Memory B cell (primary cell): Measurements from ENCODE around the gene RBM38.

ENCODE experiments used
- ATAC-seq: fragments of 150-1000 bp; cut with Tn5 transposase; 2 replicates; pipeline ENCODE4 v1.10.0; 2021; ENCODE audit warnings: low read depth, mild to moderate bottlenecking, moderate library complexity
- DNase-seq, 2 donors: peaks; one replicate each; pipeline ENCODE4 v3.0.0; 2022; ENCODE audit warnings: low spot score in 2 of 2
- H3K27ac Mint-ChIP-seq: one replicate; pipeline ENCODE4 v1.8.0; 2022; ENCODE audit warnings: mild to moderate bottlenecking, moderate library complexity, mixed read lengths
- H3K27me3 Mint-ChIP-seq: one replicate; pipeline ENCODE4 v1.8.0; 2022; ENCODE audit warnings: mixed read lengths
- H3K36me3 Mint-ChIP-seq: one replicate; pipeline ENCODE4 v1.8.0; 2022; ENCODE audit warnings: mild to moderate bottlenecking, mixed read lengths
- H3K4me1 Mint-ChIP-seq: one replicate; pipeline ENCODE4 v1.8.0; 2022; ENCODE audit warnings: mixed read lengths
- H3K4me3 Mint-ChIP-seq: one replicate; pipeline ENCODE4 v1.8.0; 2022; ENCODE audit warnings: mild to moderate bottlenecking, moderate library complexity, mixed read lengths
- H3K9me3 Mint-ChIP-seq: one replicate; pipeline ENCODE4 v1.8.0; 2022; ENCODE audit warnings: mixed read lengths

Gene RBM38

GRCh38 chr20:57391439-57392301 lies 474 bp downstream of the RBM38 start:
- DNase-seq, result peak in 1 of 2 donors; percentile 46

DNA sequence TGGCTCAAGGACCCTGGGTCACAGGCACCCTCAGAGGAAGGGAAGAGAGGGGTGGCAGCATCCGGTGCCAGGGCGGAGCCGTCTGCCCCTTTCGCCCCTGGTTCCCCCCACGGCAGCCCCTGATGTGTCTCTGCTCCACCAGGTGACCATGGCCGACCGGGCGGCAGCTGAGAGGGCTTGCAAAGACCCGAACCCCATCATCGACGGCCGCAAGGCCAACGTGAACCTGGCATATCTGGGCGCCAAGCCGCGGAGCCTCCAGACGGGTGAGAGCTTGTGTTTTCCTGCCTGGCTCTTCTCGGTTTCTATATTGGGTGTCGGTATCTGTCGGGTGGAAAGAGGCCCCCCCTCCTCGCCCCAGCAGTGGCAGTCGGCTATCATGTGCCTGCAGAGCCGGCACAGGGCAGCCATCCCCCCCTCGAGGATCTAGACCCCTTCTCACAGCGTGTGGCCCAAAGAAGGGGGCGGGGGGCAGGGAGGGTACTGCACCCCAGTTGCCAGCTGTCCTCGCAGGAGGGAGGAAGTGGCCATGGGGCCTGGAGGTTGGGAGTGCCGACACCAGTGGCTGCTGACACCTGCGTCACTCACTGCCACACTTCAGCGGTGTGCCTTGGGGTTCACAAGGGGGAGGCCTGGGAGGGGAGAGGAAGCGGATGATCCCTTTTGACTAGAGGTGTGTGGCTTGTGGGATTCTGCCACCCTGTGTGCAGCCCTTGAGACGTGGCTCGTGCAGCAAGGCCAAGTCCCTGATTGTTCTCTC lies 1.5 kb downstream of the RBM38 start:
- H3K4me3 Mint-ChIP-seq, result peak overlapping the region; percentile 92
- ATAC-seq (peak; percentile 33), DNase-seq (peak; percentile 70 to 74)
- H3K36me3 Mint-ChIP-seq, result peaks cover 30% of the 10 kb centered on the region
- H3K27ac Mint-ChIP-seq, result peak overlapping the region; percentile 98
- no peaks in the 10 kb centered on the region for H3K9me3 Mint-ChIP-seq
- peaks cover 47% of the 10 kb centered on the region for H3K4me1 Mint-ChIP-seq
- H3K27me3 Mint-ChIP-seq, result no peaks in the 10 kb centered on the region

More at GRCh38 chr20:57391439-57392301, 474 bp downstream of the RBM38 start:
- Mint-ChIP-seq H3K27ac (peak overlapping the region; percentile 98), H3K4me1 (peaks cover 38% of the 10 kb centered on the region), H3K9me3 (no peaks in the 10 kb centered on the region), H3K36me3 (peaks cover 30% of the 10 kb centered on the region), H3K4me3 (peak overlapping the region; percentile 92), H3K27me3 (no peaks in the 10 kb centered on the region)
- no peak for ATAC-seq

GRCh38 chr20:57393321-57394120 lies 2.3 kb downstream of the RBM38 start:
- Mint-ChIP-seq H3K36me3 (peaks cover 30% of the 10 kb centered on the region), H3K27ac (peak overlapping the region; percentile 98)

GRCh38 chr20:57394121-57395082 lies 3.2 kb downstream of the RBM38 start:
- Mint-ChIP-seq H3K27me3 (no peaks in the 10 kb centered on the region), H3K4me1 (peaks cover 60% of the 10 kb centered on the region), H3K27ac (peak overlapping the region; percentile 98), H3K36me3 (peaks cover 36% of the 10 kb centered on the region), H3K4me3 (peak overlapping the region; percentile 92), H3K9me3 (no peaks in the 10 kb centered on the region)
- DNase-seq (no peak), ATAC-seq (no peak)

More at GRCh38 chr20:57393321-57394120, 2.3 kb downstream of the RBM38 start:
- ATAC-seq (no peak), DNase-seq (peak in 1 of 2 donors; percentile 26)
- peaks cover 52% of the 10 kb centered on the region for H3K4me1 Mint-ChIP-seq
- H3K4me3 Mint-ChIP-seq, result peak overlapping the region; percentile 92
- H3K27me3 Mint-ChIP-seq, result no peaks in the 10 kb centered on the region
- no peaks in the 10 kb centered on the region for H3K9me3 Mint-ChIP-seq

GRCh38 chr20:57395111-57395966 lies 4.1 kb downstream of the RBM38 start:
- no peaks in the 10 kb centered on the region for H3K9me3 Mint-ChIP-seq
- DNase-seq, result peak in 1 of 2 donors; percentile 25
- peaks cover 38% of the 10 kb centered on the region for H3K36me3 Mint-ChIP-seq
- peak overlapping the region; percentile 98 for H3K27ac Mint-ChIP-seq
- ATAC-seq, result no peak
- peak overlapping the region; percentile 8 for H3K4me3 Mint-ChIP-seq
- H3K27me3 Mint-ChIP-seq, result no peaks in the 10 kb centered on the region
- H3K4me1 Mint-ChIP-seq, result peaks cover 58% of the 10 kb centered on the region

GRCh38 chr20:57396212-57396983 lies 5.2 kb downstream of the RBM38 start:
- Mint-ChIP-seq H3K4me1 (peaks cover 63% of the 10 kb centered on the region), H3K9me3 (no peaks in the 10 kb centered on the region), H3K4me3 (no peak overlapping the region), H3K27me3 (no peaks in the 10 kb centered on the region), H3K36me3 (peaks cover 41% of the 10 kb centered on the region), H3K27ac (peak overlapping the region; percentile 98)
- peak in 1 of 2 donors; percentile 23 for DNase-seq
- ATAC-seq, result no peak

GRCh38 chr20:57396984-57397692 lies 5.9 kb downstream of the RBM38 start:
- Mint-ChIP-seq H3K27ac (peak overlapping the region; percentile 98), H3K4me1 (peaks cover 68% of the 10 kb centered on the region), H3K36me3 (peaks cover 45% of the 10 kb centered on the region), H3K4me3 (peak overlapping the region; percentile 76), H3K27me3 (no peaks in the 10 kb centered on the region), H3K9me3 (no peaks in the 10 kb centered on the region)
- no peak for ATAC-seq
- DNase-seq, result peak in 1 of 2 donors; percentile 40

DNA sequence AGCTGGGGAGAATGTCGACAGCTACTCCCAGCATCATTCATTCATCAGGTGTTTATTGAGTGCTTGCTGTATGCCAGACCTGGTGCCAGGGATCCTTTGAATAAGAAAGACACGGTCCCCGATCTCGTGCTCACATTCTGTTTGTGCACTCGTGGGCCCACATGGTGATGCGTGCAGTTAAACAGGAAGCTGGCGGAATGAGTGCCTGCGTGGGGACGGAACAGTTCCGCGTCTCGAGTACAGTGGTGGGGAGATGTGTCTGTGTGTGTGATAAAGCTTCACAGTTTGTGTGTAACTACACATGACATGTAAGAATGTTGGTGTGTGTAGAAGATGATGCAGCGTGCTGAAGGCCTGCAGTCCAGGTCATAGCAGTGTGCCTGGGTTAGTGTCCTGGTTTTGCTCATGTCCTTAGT lies 6.5 kb downstream of the RBM38 start:
- Mint-ChIP-seq H3K36me3 (peaks cover 47% of the 10 kb centered on the region), H3K4me3 (peak overlapping the region; percentile 76), H3K27me3 (no peaks in the 10 kb centered on the region), H3K27ac (peak overlapping the region; percentile 98), H3K4me1 (peaks cover 70% of the 10 kb centered on the region), H3K9me3 (no peaks in the 10 kb centered on the region)
- ATAC-seq (peak; percentile 30), DNase-seq (peak; percentile 70 to 71)

DNA sequence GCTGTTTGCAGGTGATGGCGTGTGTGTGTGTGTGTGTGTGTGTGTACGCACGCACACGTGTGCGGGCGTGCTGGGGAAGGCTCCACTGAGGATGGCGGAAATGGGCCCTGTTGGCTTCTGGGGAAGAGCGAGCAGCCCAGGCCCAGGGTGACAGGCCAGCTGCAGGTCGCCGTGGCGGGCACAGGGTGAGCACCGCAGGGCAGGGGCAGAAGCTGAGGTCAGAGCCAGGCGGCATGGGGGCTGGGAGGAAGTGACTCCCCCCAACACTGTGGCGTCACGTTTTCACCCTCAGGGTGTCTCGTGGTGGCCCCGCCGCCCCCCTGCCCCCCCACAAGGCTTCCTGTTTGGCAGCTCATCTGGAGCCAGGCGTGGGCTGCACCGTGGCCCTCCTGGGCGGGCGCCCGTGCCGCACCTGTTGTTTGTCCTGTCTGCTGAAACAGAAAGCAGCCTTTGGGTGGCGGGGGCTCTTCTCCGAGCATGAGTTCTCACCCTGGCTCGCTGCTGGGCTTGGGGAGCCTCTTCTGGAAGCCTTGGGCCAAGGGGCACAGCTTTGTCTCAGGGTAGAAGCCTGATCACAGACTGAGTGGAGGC lies 7.1 kb downstream of the RBM38 start:
- peaks cover 68% of the 10 kb centered on the region for H3K4me1 Mint-ChIP-seq
- no peaks in the 10 kb centered on the region for H3K27me3 Mint-ChIP-seq
- H3K27ac Mint-ChIP-seq, result peak overlapping the region; percentile 98
- H3K36me3 Mint-ChIP-seq, result peaks cover 45% of the 10 kb centered on the region
- ATAC-seq, result peak; percentile 64
- peak; percentile 90 to 93 for DNase-seq
- no peaks in the 10 kb centered on the region for H3K9me3 Mint-ChIP-seq
- H3K4me3 Mint-ChIP-seq, result peak overlapping the region; percentile 76

GRCh38 chr20:57398901-57399535 lies 7.8 kb downstream of the RBM38 start:
- Mint-ChIP-seq H3K27ac (peak overlapping the region; percentile 98), H3K4me1 (peaks cover 62% of the 10 kb centered on the region), H3K4me3 (peak overlapping the region; percentile 76), H3K9me3 (no peaks in the 10 kb centered on the region), H3K36me3 (peaks cover 38% of the 10 kb centered on the region), H3K27me3 (no peaks in the 10 kb centered on the region)
- no peak for DNase-seq
- no peak for ATAC-seq
